Sigmoid colon (tissue), 4 donors: ENCODE data around the gene PRODH2.

ENCODE experiments used
- POLR2AphosphoS5 ChIP-seq, 4 donors: sonication (generic); formaldehyde crosslinking; IDR thresholded peaks; one replicate each; pipeline ENCODE4 v1.6.1; 2017; ENCODE audit warnings: antibody characterized with exemption in 4 of 4
- TF ChIP-seq, protein P1 (sequence below), 4 experiments: fragments of 450-650 bp in 3 of 4; fragments of 200-600 bp in 1 of 4; IDR thresholded peaks; one replicate each; pipeline ENCODE4 v1.5.1; 2016 to 2019; ENCODE audit warnings: antibody characterized with exemption in 4 of 4, mild to moderate bottlenecking in 3 of 4, moderate library complexity in 2 of 4

DNA sequence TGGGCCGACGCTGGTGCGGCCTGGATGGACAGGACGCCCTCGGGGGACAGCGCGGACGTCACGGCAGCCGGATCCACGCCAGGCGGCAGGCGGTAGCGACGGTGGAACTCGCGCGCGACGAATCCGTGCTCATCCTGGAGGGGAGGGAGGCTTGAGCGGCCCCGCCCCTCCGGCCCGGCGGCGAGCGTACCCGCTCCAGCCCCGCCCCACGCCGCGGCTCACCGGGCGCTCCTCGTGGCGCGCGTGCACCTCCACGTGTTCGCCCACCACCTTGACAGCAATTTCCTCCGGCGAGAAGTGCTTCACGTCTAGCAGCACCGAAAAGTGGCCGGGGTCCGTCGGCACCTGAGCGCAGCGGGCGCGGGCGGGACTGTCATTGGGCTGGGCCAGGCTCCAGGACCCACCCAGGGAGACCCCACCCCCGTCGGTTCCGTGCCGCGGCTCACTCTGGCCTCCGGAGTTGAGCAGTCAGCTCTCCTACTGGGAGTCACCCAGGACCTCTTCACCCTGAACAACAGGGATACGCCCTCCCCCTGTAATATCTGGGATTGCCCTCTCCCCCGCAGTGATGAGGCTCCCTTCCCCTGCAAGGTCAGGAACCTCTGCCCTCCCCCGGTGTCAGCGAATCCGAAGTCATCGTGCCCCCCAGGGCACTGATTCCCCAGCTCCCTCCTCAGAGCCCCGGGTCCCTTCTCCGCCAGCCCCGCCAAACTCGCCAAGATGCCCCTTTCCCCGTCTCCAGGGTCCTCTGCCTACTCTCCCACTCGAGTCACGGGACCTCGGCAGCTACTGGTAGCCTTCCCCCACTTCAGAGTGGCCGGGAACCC, 56.9 kb downstream of the PRODH2 start:
- TF ChIP-seq, protein P1, sequence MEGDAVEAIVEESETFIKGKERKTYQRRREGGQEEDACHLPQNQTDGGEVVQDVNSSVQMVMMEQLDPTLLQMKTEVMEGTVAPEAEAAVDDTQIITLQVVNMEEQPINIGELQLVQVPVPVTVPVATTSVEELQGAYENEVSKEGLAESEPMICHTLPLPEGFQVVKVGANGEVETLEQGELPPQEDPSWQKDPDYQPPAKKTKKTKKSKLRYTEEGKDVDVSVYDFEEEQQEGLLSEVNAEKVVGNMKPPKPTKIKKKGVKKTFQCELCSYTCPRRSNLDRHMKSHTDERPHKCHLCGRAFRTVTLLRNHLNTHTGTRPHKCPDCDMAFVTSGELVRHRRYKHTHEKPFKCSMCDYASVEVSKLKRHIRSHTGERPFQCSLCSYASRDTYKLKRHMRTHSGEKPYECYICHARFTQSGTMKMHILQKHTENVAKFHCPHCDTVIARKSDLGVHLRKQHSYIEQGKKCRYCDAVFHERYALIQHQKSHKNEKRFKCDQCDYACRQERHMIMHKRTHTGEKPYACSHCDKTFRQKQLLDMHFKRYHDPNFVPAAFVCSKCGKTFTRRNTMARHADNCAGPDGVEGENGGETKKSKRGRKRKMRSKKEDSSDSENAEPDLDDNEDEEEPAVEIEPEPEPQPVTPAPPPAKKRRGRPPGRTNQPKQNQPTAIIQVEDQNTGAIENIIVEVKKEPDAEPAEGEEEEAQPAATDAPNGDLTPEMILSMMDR (IDR thresholded peaks at IDR 0.05), result no peak
- TF ChIP-seq POLR2AphosphoS5 (IDR thresholded peaks at IDR 0.05), result peak; percentile 79 to 89 (median 80)
